Esophagus squamous epithelium (tissue), 5 donors: Measurements from ENCODE around the gene ROPN1. TPM values are rescaled to one million over a fixed set of nuclear protein-coding genes. Genes with fewer than 3 reads are reported as not detected.

Experiments used
- DNase-seq: peaks from one replicate; lab custom pipeline; 2025; lab: John Stamatoyannopoulos, UW
- H3K27ac ChIP-seq, 4 donors: fragments of 200-600 bp; sonication (generic); one replicate each; pipeline ENCODE4 v1.5.1; 2016 to 2019; ENCODE audit warnings: mild to moderate bottlenecking in 1 of 4
- H3K27me3 ChIP-seq, 4 donors: fragments of 200-600 bp; sonication (generic); 1 replicate in 3 of 4; 2 replicates in 1 of 4; pipeline versions ENCODE4 v1.5.1 to v1.6.0; 2017 to 2021; ENCODE audit warnings: antibody characterized with exemption in 1 of 4
- H3K36me3 ChIP-seq, 3 donors: fragments of 200-600 bp; sonication (generic); one replicate each; pipeline ENCODE4 v1.5.1; 2016 to 2019
- H3K4me1 ChIP-seq, 3 donors: fragments of 200-600 bp; sonication (generic); one replicate each; pipeline ENCODE4 v1.5.1; 2017 to 2019
- H3K4me3 ChIP-seq, 4 donors: fragments of 200-600 bp; sonication (generic); 1 replicate in 3 of 4; 2 replicates in 1 of 4; pipeline ENCODE4 v1.5.1; 2016 to 2019; ENCODE audit warnings: mild to moderate bottlenecking in 2 of 4, moderate library complexity in 1 of 4
- H3K9me3 ChIP-seq, 3 donors: fragments of 200-600 bp; sonication (generic); one replicate each; pipeline ENCODE4 v1.5.1; 2016 to 2019
- POLR2A ChIP-seq, 4 donors: fragments of 450-650 bp; IDR thresholded peaks; one replicate each; pipeline ENCODE4 v1.6.1; 2017; ENCODE audit warnings: antibody characterized with exemption in 4 of 4, mild to moderate bottlenecking in 4 of 4, moderate library complexity in 3 of 4
- WGBS, 2 donors: methylation state at CpG; one replicate each; pipeline ENCODE4 v1.1.5; 2018; 5-methylcytosine and 5-hydroxymethylcytosine counted together
- intact Hi-C: fragments of 100-400 bp; cut with DNase I; formaldehyde crosslinking; loops from one replicate; pipeline ENCODE4 v1.15.0; 2022
- total RNA-seq, 4 donors: library from RNA; depleted of rRNA; stranded (reverse); fragments of >200 nt; gene quantifications; one replicate each; pipeline ENCODE4 v1.1.0, GENCODE V29; 2016
- TF ChIP-seq, protein P1 (sequence below), 6 experiments: fragments of 450-650 bp in 4 of 6; fragments of 200-600 bp in 2 of 6; sonication (generic) in 2 of 6; IDR thresholded peaks; one replicate each; pipeline ENCODE4 v1.5.1; 2016 to 2019; ENCODE audit warnings: antibody characterized with exemption in 6 of 6, mild to moderate bottlenecking in 4 of 6, moderate library complexity in 4 of 6
- donor health status: DM: yes; HTN: yes; CAD: no.

The ROPN1 gene
- total RNA-seq, 4 donors from 2014 or later, result 0.38 TPM; not detected in 3

DNA sequence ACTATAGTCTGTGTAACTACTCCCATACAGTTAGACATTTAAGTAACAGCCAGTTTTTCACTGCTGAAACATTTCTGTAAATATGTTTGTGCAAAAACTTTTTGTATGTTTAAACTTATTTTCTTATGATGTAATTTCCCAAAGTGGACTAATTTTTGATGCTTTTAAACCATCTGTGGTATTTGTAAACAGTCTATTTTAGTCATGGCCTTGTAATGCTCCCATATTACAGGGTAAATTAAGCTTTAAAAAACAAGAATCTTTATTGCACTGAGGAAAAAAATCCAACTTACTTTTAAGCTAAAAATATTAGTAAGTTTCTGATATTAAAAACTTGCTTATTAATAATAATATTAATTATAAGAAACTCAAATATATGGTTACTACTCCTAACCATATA is 44.4 kb downstream of the ROPN1 start:
- Histone ChIP-seq H3K4me1 (no peaks in the 10 kb centered on the region), H3K27me3 (no peaks in the 10 kb centered on the region), H3K9me3 (no peaks in the 10 kb centered on the region), H3K4me3 (no peak overlapping the region), H3K27ac (no peak overlapping the region), H3K36me3 (peaks cover 0 to 71% (median 5%) of the 10 kb centered on the region in 3 donors)
- intact Hi-C loops, result no loop called here
- no peak for TF ChIP-seq POLR2A (IDR thresholded peaks at IDR 0.05)
- TF ChIP-seq, protein P1, sequence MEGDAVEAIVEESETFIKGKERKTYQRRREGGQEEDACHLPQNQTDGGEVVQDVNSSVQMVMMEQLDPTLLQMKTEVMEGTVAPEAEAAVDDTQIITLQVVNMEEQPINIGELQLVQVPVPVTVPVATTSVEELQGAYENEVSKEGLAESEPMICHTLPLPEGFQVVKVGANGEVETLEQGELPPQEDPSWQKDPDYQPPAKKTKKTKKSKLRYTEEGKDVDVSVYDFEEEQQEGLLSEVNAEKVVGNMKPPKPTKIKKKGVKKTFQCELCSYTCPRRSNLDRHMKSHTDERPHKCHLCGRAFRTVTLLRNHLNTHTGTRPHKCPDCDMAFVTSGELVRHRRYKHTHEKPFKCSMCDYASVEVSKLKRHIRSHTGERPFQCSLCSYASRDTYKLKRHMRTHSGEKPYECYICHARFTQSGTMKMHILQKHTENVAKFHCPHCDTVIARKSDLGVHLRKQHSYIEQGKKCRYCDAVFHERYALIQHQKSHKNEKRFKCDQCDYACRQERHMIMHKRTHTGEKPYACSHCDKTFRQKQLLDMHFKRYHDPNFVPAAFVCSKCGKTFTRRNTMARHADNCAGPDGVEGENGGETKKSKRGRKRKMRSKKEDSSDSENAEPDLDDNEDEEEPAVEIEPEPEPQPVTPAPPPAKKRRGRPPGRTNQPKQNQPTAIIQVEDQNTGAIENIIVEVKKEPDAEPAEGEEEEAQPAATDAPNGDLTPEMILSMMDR (IDR thresholded peaks at IDR 0.05), result no peak
- DNase-seq, result no peak

DNA sequence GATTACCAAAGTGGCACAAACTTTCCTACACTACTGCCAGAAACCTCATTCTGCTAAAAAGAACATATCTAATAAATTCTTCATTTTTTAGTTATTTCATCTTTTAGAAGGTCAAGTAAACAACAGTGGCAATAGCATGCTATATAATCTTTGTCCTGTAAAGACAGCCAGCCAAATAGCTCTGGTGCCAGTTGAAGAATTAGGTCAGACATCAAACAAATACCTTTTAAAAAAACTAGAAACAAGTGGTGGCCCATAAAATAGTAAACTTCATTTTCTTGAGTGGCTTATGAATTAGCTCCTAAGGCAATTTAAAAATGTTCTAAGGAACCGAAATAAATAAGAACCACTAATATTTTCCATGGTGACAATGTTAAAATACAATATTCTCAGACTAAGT is 50.4 kb downstream of the ROPN1 start:
- Histone ChIP-seq H3K4me3 (no peak overlapping the region), H3K4me1 (no peaks in the 10 kb centered on the region), H3K36me3 (peaks cover 0 to 45% (median under 1%) of the 10 kb centered on the region in 3 donors), H3K27ac (no peak overlapping the region), H3K9me3 (no peaks in the 10 kb centered on the region), H3K27me3 (no peaks in the 10 kb centered on the region)
- intact Hi-C loops, result no loop called here
- no peak for TF ChIP-seq POLR2A (IDR thresholded peaks at IDR 0.05)
- TF ChIP-seq, protein P1 (IDR thresholded peaks at IDR 0.05), result no peak
- WGBS, 2 donors, result 72 to 76% methylated on average over 1 of the region's 1 CpG
- no peak for DNase-seq

DNA sequence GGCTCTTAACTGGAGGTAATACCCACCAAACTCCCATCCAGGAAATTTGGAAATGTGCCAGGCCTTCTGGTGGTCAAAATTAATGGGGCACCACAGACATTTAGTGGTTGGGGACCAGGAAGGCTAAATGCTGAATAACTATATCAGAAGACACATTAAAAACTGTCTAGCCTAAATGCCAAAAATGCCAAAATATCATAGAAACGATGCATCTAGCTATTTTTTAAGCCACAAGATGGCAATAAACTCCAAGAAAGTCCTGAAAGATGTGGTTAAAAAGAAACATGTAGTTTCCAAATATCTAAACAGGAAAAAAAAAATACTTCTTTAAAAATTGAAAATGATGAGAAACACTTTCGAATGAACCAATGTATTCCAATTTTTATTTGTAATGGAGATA is 50.8 kb downstream of the ROPN1 start:
- H3K4me3 ChIP-seq, result no peak overlapping the region
- no peak for DNase-seq
- intact Hi-C loops, result no loop called here
- H3K9me3 ChIP-seq, result no peaks in the 10 kb centered on the region
- peaks cover 0 to 44% (median 0%) of the 10 kb centered on the region in 3 donors for H3K36me3 ChIP-seq
- H3K27ac ChIP-seq, result no peak overlapping the region
- H3K4me1 ChIP-seq, result no peaks in the 10 kb centered on the region
- no peaks in the 10 kb centered on the region for H3K27me3 ChIP-seq
- TF ChIP-seq POLR2A (IDR thresholded peaks at IDR 0.05), result no peak
- TF ChIP-seq, protein P1 (IDR thresholded peaks at IDR 0.05), result peak in 1 of 6 experiments; percentile 9
- WGBS, 2 donors, result 61 to 65% methylated on average over 2 of the region's 2 CpGs

DNA sequence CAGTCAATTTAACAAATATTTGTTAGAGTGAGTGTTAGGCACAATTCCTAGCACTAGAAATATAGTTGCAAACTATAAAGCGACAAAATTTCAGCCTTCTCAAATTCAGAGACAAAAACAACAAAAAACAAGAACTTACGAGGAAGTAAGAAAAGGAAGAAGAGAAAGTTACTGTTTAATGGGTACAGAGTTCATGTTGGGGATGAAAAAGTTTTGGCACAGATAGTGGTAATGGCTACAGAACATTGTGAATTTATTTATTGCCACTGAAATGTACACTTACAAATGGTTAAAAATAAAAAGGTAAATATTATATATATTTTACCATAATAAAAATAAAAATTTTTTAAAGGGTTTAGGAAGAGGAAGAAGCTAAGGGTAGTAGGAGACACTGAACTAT is 52.2 kb downstream of the ROPN1 start:
- 98% methylated on average over 2 of the region's 2 CpGs for WGBS, 2 donors
- Histone ChIP-seq H3K4me1 (no peaks in the 10 kb centered on the region), H3K4me3 (no peak overlapping the region), H3K36me3 (peaks cover 0 to 33% (median 0%) of the 10 kb centered on the region in 3 donors), H3K27ac (no peak overlapping the region), H3K9me3 (no peaks in the 10 kb centered on the region), H3K27me3 (no peaks in the 10 kb centered on the region)
- intact Hi-C loops, result no loop called here
- TF ChIP-seq, protein P1 (IDR thresholded peaks at IDR 0.05), result no peak
- TF ChIP-seq POLR2A (IDR thresholded peaks at IDR 0.05), result no peak
- DNase-seq, result no peak

DNA sequence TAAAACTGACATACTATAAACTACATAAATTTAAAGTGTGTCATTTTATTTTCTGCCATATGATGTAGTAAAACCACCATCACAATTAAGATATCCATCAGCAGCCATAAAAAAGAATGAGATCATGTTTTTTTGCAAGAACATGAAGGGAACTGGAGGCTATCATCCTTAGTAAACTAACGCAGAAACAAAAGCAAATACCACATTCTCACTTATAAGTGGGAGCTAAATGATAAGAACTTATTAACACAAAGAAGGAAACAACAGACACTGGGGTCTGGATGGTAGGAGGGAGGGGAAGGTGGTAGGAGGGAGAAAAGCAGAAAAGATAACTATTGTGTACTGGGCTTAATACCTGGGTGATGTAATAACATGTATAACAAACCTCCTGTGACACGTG is 55.5 kb downstream of the ROPN1 start:
- TF ChIP-seq, protein P1 (IDR thresholded peaks at IDR 0.05), result no peak
- H3K4me3 ChIP-seq, result no peak overlapping the region
- no peaks in the 10 kb centered on the region for H3K4me1 ChIP-seq
- no peaks in the 10 kb centered on the region for H3K9me3 ChIP-seq
- 66 to 92% methylated on average over 2 of the region's 2 CpGs for WGBS, 2 donors
- H3K27me3 ChIP-seq, result no peaks in the 10 kb centered on the region
- peaks cover 0 to 36% (median 0%) of the 10 kb centered on the region in 3 donors for H3K36me3 ChIP-seq
- intact Hi-C loops, result no loop called here
- H3K27ac ChIP-seq, result no peak overlapping the region
- DNase-seq, result no peak
